Liver (tissue), 9 donors: ENCODE measurements around the gene ITFG1. TPM values are rescaled to one million over a fixed set of nuclear protein-coding genes. Genes with fewer than 3 reads are reported as not detected.

ENCODE experiments used
- DNase-seq: peaks from one replicate; pipeline ENCODE4 v3.0.0-alpha.2; 2017; ENCODE audit warnings: low spot score
- H3K27ac ChIP-seq, 2 donors: one replicate each; pipeline ENCODE4 v1.7.0; 2013; ENCODE audit warnings: inconsistent platforms in 2 of 2, low read length in 2 of 2, control low read depth in 1 of 2, low read depth in 1 of 2, mild to moderate bottlenecking in 1 of 2
- H3K27me3 ChIP-seq, 4 donors: one replicate each; pipeline versions ENCODE4 v1.6.1 to v1.7.0; 2013; ENCODE audit warnings: low read length in 3 of 4, inconsistent platforms in 1 of 4, mild to moderate bottlenecking in 1 of 4, moderate library complexity in 1 of 4; ENCODE audit not compliant: control insufficient read depth in 4 of 4, insufficient read depth in 4 of 4
- H3K36me3 ChIP-seq, 4 donors: one replicate each; pipeline versions ENCODE4 v1.6.1 to v1.7.0; 2013; ENCODE audit warnings: low read length in 3 of 4, mild to moderate bottlenecking in 3 of 4, low read depth in 1 of 4, moderate library complexity in 1 of 4; ENCODE audit not compliant: control insufficient read depth in 4 of 4, insufficient read depth in 3 of 4
- H3K4me1 ChIP-seq, 4 donors: one replicate each; pipeline versions ENCODE4 v1.6.1 to v1.7.0; 2013; ENCODE audit warnings: low read length in 3 of 4, mild to moderate bottlenecking in 3 of 4, moderate library complexity in 1 of 4; ENCODE audit not compliant: control insufficient read depth in 4 of 4, insufficient read depth in 4 of 4
- H3K4me3 ChIP-seq, 3 donors: one replicate each; pipeline versions ENCODE4 v1.6.1 to v1.7.0; 2013; ENCODE audit warnings: low read length in 3 of 3, control low read depth in 1 of 3, low read depth in 1 of 3, mild to moderate bottlenecking in 1 of 3
- H3K9ac ChIP-seq, 2 donors: one replicate each; pipeline ENCODE4 v1.7.0; 2013; ENCODE audit warnings: low read length in 2 of 2, mild to moderate bottlenecking in 2 of 2, moderate library complexity in 2 of 2, control low read depth in 1 of 2, low read depth in 1 of 2
- H3K9me3 ChIP-seq, 4 donors: one replicate each; pipeline versions ENCODE4 v1.6.1 to v1.7.0; 2013; ENCODE audit warnings: low read length in 3 of 4; ENCODE audit not compliant: control insufficient read depth in 4 of 4
- ATF3 ChIP-seq: IDR thresholded peaks from 2 replicates; pipeline ENCODE4 v1.6.1; 2016; ENCODE audit warnings: antibody characterized with exemption
- CTCF ChIP-seq: fragments of 150-350 bp; IDR thresholded peaks from 2 replicates; pipeline ENCODE4 v1.5.1; 2017; ENCODE audit warnings: improper control_type of control experiment, low read depth, low read length; ENCODE audit not compliant: missing input control
- EGR1 ChIP-seq, 2 donors: IDR thresholded peaks; 2 replicates each; pipeline ENCODE4 v1.6.1; 2016 to 2018; ENCODE audit warnings: antibody characterized with exemption in 2 of 2, low read depth in 2 of 2
- FOXA1 ChIP-seq: IDR thresholded peaks from 2 replicates; pipeline ENCODE4 v1.6.1; 2016; ENCODE audit warnings: antibody characterized with exemption
- FOXA2 ChIP-seq: IDR thresholded peaks from 2 replicates; pipeline ENCODE4 v1.6.1; 2016; ENCODE audit warnings: antibody characterized with exemption
- GABPA ChIP-seq, 2 donors: IDR thresholded peaks in 1 of 2; conservative IDR thresholded peaks in 1 of 2; 2 replicates each; pipeline ENCODE4 v1.6.1; 2016; ENCODE audit warnings: antibody characterized with exemption in 2 of 2, mild to moderate bottlenecking in 1 of 2, moderate library complexity in 1 of 2
- JUND ChIP-seq, 2 donors: IDR thresholded peaks; 2 replicates each; pipeline ENCODE4 v1.6.1; 2016; ENCODE audit warnings: antibody characterized with exemption in 2 of 2
- NR2F2 ChIP-seq: IDR thresholded peaks from 2 replicates; pipeline ENCODE4 v1.6.1; 2016; ENCODE audit warnings: antibody characterized with exemption
- RAD21 ChIP-seq, 2 donors: IDR thresholded peaks; 2 replicates each; pipeline ENCODE4 v1.6.1; 2016; ENCODE audit warnings: antibody characterized with exemption in 2 of 2, mild to moderate bottlenecking in 2 of 2
- RXRA ChIP-seq, 2 donors: IDR thresholded peaks; 2 replicates each; pipeline ENCODE4 v1.6.1; 2017 to 2018; ENCODE audit warnings: antibody characterized with exemption in 2 of 2, mild to moderate bottlenecking in 1 of 2
- SP1 ChIP-seq: IDR thresholded peaks from 2 replicates; pipeline ENCODE4 v1.6.1; 2018; ENCODE audit warnings: antibody characterized with exemption, mild to moderate bottlenecking
- YY1 ChIP-seq: IDR thresholded peaks from 2 replicates; pipeline ENCODE4 v1.6.1; 2016; ENCODE audit warnings: antibody characterized with exemption, mild to moderate bottlenecking
- ZBTB33 ChIP-seq: IDR thresholded peaks from 2 replicates; pipeline ENCODE4 v1.6.1; 2016; ENCODE audit warnings: antibody characterized with exemption
- WGBS: extraction: QIAGEN DNeasy Blood & Tissue Kit; methylation state at CpG from one replicate; pipeline ENCODE4 v1.1.7; 2013; 5-methylcytosine and 5-hydroxymethylcytosine counted together
- polyA plus RNA-seq, 2 donors: library from polyadenylated mRNA; stranded (reverse) in 1 of 2; unstranded in 1 of 2; fragments of 200-250 nt in 1 of 2; fragments of >200 nt in 1 of 2; fragmentation: Nextera tagmentation in 1 of 2; extraction: Ambion mirVana in 1 of 2; gene quantifications; one replicate each; pipeline versions ENCODE4 v1.2.1 to v1.2.3, GENCODE V29; 2013 to 2015
- total RNA-seq, 2 donors: library from RNA; depleted of rRNA; stranded (reverse); fragments of >200 nt; gene quantifications; one replicate each; pipeline ENCODE4 v1.2.3, GENCODE V29; 2014
- TF ChIP-seq, protein P1 (sequence below): IDR thresholded peaks from 2 replicates; pipeline ENCODE4 v1.6.1; 2016; ENCODE audit warnings: antibody characterized with exemption, mild to moderate bottlenecking
- donor health status: healthy.
- donor health status: healthy.
- donor health status: healthy.
- donor health status: healthy.
- donor health status: healthy.

ITFG1 gene
- total and polyA plus RNA-seq, 4 donors, result 31.1 to 51.0 (median 36.5) TPM

DNA sequence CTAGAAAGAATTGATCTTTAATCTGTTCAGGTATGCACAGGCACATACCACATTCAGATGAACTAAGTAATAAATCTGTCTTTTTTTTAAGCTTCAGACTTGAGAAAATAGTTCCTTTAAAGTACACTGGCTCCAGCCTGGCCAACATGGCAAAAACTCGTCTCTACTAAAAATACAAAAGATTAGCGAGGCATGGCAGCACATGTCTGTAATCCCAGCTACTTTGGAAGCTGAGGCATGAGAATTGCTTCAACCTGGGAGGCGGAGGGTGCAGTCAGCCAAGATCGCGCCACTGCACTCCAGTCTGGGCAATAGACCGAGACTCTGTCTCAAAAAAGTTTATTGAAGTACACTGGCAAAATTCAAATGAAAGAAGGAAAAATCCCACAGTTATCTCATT, 206.1 kb downstream of the ITFG1 start:
- no peak for TF ChIP-seq RXRA (IDR thresholded peaks at IDR 0.05)
- no peak for TF ChIP-seq SP1
- no peak for TF ChIP-seq ATF3
- TF ChIP-seq, protein P1, sequence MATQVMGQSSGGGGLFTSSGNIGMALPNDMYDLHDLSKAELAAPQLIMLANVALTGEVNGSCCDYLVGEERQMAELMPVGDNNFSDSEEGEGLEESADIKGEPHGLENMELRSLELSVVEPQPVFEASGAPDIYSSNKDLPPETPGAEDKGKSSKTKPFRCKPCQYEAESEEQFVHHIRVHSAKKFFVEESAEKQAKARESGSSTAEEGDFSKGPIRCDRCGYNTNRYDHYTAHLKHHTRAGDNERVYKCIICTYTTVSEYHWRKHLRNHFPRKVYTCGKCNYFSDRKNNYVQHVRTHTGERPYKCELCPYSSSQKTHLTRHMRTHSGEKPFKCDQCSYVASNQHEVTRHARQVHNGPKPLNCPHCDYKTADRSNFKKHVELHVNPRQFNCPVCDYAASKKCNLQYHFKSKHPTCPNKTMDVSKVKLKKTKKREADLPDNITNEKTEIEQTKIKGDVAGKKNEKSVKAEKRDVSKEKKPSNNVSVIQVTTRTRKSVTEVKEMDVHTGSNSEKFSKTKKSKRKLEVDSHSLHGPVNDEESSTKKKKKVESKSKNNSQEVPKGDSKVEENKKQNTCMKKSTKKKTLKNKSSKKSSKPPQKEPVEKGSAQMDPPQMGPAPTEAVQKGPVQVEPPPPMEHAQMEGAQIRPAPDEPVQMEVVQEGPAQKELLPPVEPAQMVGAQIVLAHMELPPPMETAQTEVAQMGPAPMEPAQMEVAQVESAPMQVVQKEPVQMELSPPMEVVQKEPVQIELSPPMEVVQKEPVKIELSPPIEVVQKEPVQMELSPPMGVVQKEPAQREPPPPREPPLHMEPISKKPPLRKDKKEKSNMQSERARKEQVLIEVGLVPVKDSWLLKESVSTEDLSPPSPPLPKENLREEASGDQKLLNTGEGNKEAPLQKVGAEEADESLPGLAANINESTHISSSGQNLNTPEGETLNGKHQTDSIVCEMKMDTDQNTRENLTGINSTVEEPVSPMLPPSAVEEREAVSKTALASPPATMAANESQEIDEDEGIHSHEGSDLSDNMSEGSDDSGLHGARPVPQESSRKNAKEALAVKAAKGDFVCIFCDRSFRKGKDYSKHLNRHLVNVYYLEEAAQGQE, result no peak
- no peak for TF ChIP-seq NR2F2
- TF ChIP-seq FOXA1, result no peak
- no peak for TF ChIP-seq ZBTB33
- 98% methylated on average over 6 of the region's 6 CpGs for WGBS
- Histone ChIP-seq H3K4me1 (no peaks in the 10 kb centered on the region), H3K36me3 (peaks cover 0 to 16% (median 2%) of the 10 kb centered on the region in 4 donors), H3K27me3 (no peaks in the 10 kb centered on the region), H3K4me3 (no peak overlapping the region), H3K9me3 (no peaks in the 10 kb centered on the region), H3K9ac (no peak overlapping the region), H3K27ac (no peak overlapping the region)
- DNase-seq, result no peak

DNA sequence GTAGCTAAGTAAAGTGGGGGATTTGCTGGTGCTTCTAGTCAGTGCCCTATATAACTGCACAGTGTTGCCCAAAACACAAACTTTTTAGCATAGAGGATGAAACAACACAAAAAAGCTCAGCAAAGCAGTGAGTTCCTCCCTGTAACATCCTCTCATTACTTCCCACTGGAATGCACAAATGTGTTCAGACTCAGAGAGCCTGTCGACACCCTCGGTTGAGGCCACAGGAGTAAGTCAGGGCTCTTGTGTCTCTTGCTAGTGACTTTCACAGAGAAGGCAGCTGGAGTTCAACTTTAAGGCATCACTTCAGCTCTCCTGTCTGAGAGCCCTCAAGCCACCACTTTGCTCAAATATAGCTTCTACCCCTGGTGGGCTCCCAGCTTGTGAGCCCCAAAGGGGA, 209.9 kb downstream of the ITFG1 start:
- H3K27me3 ChIP-seq, result no peaks in the 10 kb centered on the region
- TF ChIP-seq GABPA (IDR thresholded peaks at IDR 0.05 in 1 of 2, conservative IDR thresholded peaks at IDR 0.05 in 1 of 2) (no peak), EGR1 (IDR thresholded peaks at IDR 0.05; ENCODE audit: low read depth in 2 of 2) (no peak), JUND (IDR thresholded peaks at IDR 0.05) (no peak), NR2F2 (no peak), FOXA2 (no peak), YY1 (no peak), CTCF (no peak), RAD21 (IDR thresholded peaks at IDR 0.05) (no peak), ZBTB33 (no peak)
- TF ChIP-seq, protein P1, result no peak
- H3K27ac ChIP-seq, result no peak overlapping the region
- H3K4me1 ChIP-seq, result no peaks in the 10 kb centered on the region
- no peak overlapping the region for H3K9ac ChIP-seq
- WGBS, result 92% methylated on average over 2 of the region's 2 CpGs
- H3K4me3 ChIP-seq, result no peak overlapping the region
- no peaks in the 10 kb centered on the region for H3K9me3 ChIP-seq
- H3K36me3 ChIP-seq, result peaks cover 0 to 4% (median 0%) of the 10 kb centered on the region in 4 donors
- no peak for DNase-seq
